Left ventricle myocardium inferior (tissue), 1 donor: ENCODE measurements around the gene UBQLNL. TPM values are rescaled to one million over a fixed set of nuclear protein-coding genes. Genes with fewer than 3 reads are reported as not detected.

Source experiments
- DNase-seq: peaks from one replicate; pipeline ENCODE4 v3.0.0-alpha.2; 2020
- H3K27ac ChIP-seq: fragments of 200-600 bp; replicated peaks from 2 replicates; pipeline ENCODE4 v1.8.0; 2021
- H3K27me3 ChIP-seq: fragments of 200-600 bp; 2 replicates; pipeline ENCODE4 v1.8.0; 2021; ENCODE audit warnings: low read depth
- H3K36me3 ChIP-seq: fragments of 200-600 bp; 2 replicates; pipeline ENCODE4 v1.8.0; 2021
- H3K4me1 ChIP-seq: fragments of 200-600 bp; 2 replicates; pipeline ENCODE4 v1.8.0; 2021
- H3K4me3 ChIP-seq: fragments of 200-600 bp; 2 replicates; pipeline ENCODE4 v1.8.0; 2021; ENCODE audit warnings: mild to moderate bottlenecking, moderate library complexity
- H3K9me3 ChIP-seq: fragments of 200-600 bp; replicated peaks from 2 replicates; pipeline ENCODE4 v1.8.0; 2021
- intact Hi-C: fragments of 100-400 bp; cut with micrococcal nuclease; formaldehyde crosslinking; loops from one replicate; pipeline ENCODE4 v1.11.0; 2022
- total RNA-seq: library from RNA; stranded (reverse); fragmentation: NEBNext Ultra II Directional; extraction: Animal tissue kit (Norgen Biotek cat#: 25700); gene quantifications from one replicate; pipeline ENCODE4 v1.2.1, GENCODE V29; 2021
- TF ChIP-seq, protein P1 (sequence below): fragments of 200-600 bp; IDR thresholded peaks from 2 replicates; pipeline ENCODE4 v1.8.0; 2021; ENCODE audit warnings: antibody characterized with exemption, mild to moderate bottlenecking, borderline replicate concordance
- donor health status: DM: no; HTN: yes; CAD: no; lungs with severe emphysema.

The UBQLNL gene
- total RNA-seq, 1 donor from 2014 or later = not detected

DNA sequence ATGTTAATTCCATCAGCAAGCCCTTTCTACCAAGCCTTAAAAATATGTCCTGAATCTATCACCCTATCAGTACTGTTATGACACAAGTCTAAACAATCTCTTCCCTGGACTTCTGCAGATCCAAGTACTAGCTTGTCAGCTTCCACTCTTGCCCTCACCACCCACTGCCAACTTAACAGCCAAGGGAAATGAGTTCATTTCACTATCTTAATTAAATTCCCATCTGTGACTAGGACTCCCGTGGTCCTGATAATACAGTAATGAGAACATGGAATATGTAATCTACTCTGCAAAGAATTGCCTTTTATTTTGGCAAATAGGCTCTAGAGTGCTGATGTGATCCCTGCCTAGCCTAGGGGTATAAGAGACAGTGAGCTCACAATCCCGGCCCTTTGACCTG lies 16.8 kb downstream of the UBQLNL start:
- no peaks in the 10 kb centered on the region for H3K9me3 ChIP-seq
- intact Hi-C loops = no loop called here

GRCh38 chr11:5489576-5490357 lies 26.7 kb downstream of the UBQLNL start:
- DNase-seq = no peak
- Histone ChIP-seq H3K4me1 (no peaks in the 10 kb centered on the region), H3K4me3 (no peak overlapping the region), H3K36me3 (no peaks in the 10 kb centered on the region), H3K27me3 (no peaks in the 10 kb centered on the region), H3K9me3 (no peaks in the 10 kb centered on the region), H3K27ac (no peak overlapping the region)
- TF ChIP-seq, protein P1, sequence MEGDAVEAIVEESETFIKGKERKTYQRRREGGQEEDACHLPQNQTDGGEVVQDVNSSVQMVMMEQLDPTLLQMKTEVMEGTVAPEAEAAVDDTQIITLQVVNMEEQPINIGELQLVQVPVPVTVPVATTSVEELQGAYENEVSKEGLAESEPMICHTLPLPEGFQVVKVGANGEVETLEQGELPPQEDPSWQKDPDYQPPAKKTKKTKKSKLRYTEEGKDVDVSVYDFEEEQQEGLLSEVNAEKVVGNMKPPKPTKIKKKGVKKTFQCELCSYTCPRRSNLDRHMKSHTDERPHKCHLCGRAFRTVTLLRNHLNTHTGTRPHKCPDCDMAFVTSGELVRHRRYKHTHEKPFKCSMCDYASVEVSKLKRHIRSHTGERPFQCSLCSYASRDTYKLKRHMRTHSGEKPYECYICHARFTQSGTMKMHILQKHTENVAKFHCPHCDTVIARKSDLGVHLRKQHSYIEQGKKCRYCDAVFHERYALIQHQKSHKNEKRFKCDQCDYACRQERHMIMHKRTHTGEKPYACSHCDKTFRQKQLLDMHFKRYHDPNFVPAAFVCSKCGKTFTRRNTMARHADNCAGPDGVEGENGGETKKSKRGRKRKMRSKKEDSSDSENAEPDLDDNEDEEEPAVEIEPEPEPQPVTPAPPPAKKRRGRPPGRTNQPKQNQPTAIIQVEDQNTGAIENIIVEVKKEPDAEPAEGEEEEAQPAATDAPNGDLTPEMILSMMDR = no peak
- intact Hi-C loops = no loop called here

More for the DNA sequence above, 16.8 kb downstream of the UBQLNL start:
- Histone ChIP-seq H3K4me1 (no peaks in the 10 kb centered on the region), H3K27me3 (no peaks in the 10 kb centered on the region), H3K27ac (no peak overlapping the region), H3K4me3 (no peak overlapping the region), H3K36me3 (no peaks in the 10 kb centered on the region)
- TF ChIP-seq, protein P1 = no peak
- DNase-seq = no peak

DNA sequence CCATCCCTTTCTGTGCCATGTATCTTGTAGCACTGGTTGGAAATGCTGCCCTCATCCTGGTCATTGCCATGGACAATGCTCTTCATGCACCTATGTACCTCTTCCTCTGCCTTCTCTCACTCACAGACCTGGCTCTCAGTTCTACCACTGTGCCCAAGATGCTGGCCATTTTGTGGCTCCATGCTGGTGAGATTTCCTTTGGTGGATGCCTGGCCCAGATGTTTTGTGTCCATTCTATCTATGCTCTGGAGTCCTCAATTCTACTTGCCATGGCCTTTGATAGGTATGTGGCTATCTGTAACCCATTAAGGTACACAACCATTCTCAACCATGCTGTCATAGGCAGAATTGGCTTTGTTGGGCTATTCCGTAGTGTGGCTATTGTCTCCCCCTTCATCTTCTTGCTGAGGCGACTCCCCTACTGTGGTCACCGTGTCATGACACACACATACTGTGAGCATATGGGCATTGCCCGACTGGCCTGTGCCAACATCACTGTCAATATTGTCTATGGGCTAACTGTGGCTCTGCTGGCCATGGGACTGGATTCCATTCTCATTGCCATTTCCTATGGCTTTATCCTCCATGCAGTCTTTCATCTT lies 27.6 kb downstream of the UBQLNL start:
- TF ChIP-seq, protein P1 = no peak
- DNase-seq = no peak
- Histone ChIP-seq H3K36me3 (no peaks in the 10 kb centered on the region), H3K4me3 (no peak overlapping the region), H3K4me1 (no peaks in the 10 kb centered on the region), H3K27me3 (no peaks in the 10 kb centered on the region), H3K27ac (no peak overlapping the region), H3K9me3 (no peaks in the 10 kb centered on the region)
- intact Hi-C loops = no loop called here

- no peaks in the 10 kb centered on the region for H3K27me3 ChIP-seq
- no peaks in the 10 kb centered on the region for H3K4me1 ChIP-seq
- no peak for DNase-seq
- no peaks in the 10 kb centered on the region for H3K36me3 ChIP-seq
- TF ChIP-seq, protein P1 = no peak
- intact Hi-C loops = no loop called here
- H3K9me3 ChIP-seq = no peaks in the 10 kb centered on the region
- H3K27ac ChIP-seq = no peak within 1 kb of the TSS
- no peak within 1 kb of the TSS for H3K4me3 ChIP-seq
Measured at GRCh38 chr11:5488385-5488784, 28.1 kb downstream of the UBQLNL start, which contains the start of gene OR52D1. OR52D1 (plus strand) TSS chr11:5488685; CDS start chr11:5488707, 22 bp downstream.

GRCh38 chr11:5486421-5486820 lies 30.1 kb downstream of the UBQLNL start:
- H3K4me1 ChIP-seq = no peaks in the 10 kb centered on the region
- no peaks in the 10 kb centered on the region for H3K27me3 ChIP-seq
- TF ChIP-seq, protein P1 = no peak
- intact Hi-C loops = no loop called here
- H3K36me3 ChIP-seq = no peaks in the 10 kb centered on the region
- DNase-seq = no peak
- no peak overlapping the region for H3K4me3 ChIP-seq
- H3K9me3 ChIP-seq = no peaks in the 10 kb centered on the region
- no peak overlapping the region for H3K27ac ChIP-seq
